GM18858 (cell line): ENCODE results near the gene ZSWIM1.
"Not testable (repeated sequence)": the region's sequence is repeated elsewhere in the genome, so short reads cannot be mapped to it uniquely, and the experiment has no call there.

Experiments used
- ATAC-seq: cut with Tn5 transposase; IDR thresholded peaks from one replicate; pipeline ENCODE4 v1.9.1; 2021; ENCODE audit not compliant: unreplicated experiment

Gene ZSWIM1

GRCh38 chr20:45853484-45853883, 27.5 kb upstream of the ZSWIM1 start:
- ATAC-seq = no peak

- peak; percentile 92 for ATAC-seq
Observed at GRCh38 chr20:45857114-45857881, 23.7 kb upstream of the ZSWIM1 start, which contains the start of the genes ACOT8 and ZSWIM3. Gene ACOT8 (minus strand): TSS chr20:45857392. CDS start chr20:45857315, 77 bp downstream. Gene ZSWIM3 (plus strand): TSS chr20:45857614. CDS start chr20:45857826, 212 bp downstream.

- no peak for ATAC-seq
Observed at GRCh38 chr20:45857882-45858216, 23.2 kb upstream of the ZSWIM1 start.

- ATAC-seq = no peak
Observed at GRCh38 chr20:45859916-45860315, 21.1 kb upstream of the ZSWIM1 start.

GRCh38 chr20:45860560-45861220, 20.3 kb upstream of the ZSWIM1 start:
- ATAC-seq = no peak

GRCh38 chr20:45861221-45862075, 19.6 kb upstream of the ZSWIM1 start:
- ATAC-seq = no peak

DNA sequence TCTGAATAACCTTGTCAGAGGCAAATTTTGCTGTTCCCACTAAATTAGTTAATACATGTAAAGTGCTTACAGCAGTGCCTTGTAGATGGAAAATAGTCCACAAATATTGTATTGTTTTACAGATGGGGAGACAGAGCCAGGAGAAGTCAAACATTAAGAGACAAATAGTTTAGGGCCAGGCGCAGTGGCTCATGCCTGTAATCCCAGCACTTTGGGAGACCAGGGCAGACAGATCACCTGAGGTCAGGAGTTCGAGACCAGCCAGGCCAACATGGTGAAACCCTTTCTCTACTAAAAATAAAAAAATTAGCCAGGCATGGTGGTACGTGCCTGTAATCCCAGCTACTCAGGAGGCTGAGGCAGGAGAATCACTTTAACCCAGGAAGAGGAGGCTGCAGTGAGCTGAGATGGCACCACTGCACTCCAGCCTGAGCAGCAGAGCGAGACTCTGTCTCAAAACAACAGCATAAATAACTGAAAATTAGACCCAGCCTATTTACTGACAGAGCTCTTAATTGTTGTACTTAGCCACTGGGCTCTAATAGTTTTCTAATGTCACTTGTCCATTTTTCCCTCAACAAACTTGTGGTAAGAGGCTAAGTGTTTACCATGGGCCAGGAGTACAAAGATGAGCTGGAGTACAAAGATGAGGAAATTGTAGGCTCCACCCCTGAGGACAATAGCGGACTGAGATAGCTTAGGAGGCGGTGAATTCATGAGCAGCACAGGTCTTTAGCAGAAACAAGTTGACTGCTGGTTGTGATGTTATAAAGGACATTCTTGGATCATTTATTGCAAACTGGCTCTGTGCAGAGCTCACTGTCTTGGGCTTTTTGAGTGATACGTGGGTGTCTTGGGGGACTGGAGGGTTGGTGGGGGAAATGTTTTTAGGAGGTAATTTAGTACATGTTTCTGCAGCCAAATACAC, 17.2 kb upstream of the ZSWIM1 start:
- no peak for ATAC-seq

DNA sequence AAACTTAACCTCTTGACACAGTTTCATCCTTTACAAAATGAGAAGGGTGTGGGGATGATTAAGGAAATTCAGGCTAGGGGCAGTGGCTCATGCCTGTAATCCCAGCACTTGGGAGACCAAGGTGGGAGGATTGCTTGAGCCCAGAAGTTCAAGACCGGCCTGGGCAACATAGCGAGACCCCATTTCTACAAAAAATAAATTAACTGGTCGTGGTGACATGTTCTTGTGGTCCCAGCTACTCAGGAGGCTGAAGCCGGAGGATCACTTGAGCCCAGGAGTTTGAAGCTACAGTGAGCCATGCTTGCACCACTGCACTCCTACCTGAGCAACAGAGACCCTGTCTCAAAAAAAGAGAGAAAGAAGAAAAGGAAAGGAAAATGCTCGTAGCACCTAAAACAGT, 14.6 kb upstream of the ZSWIM1 start:
- no peak for ATAC-seq

DNA sequence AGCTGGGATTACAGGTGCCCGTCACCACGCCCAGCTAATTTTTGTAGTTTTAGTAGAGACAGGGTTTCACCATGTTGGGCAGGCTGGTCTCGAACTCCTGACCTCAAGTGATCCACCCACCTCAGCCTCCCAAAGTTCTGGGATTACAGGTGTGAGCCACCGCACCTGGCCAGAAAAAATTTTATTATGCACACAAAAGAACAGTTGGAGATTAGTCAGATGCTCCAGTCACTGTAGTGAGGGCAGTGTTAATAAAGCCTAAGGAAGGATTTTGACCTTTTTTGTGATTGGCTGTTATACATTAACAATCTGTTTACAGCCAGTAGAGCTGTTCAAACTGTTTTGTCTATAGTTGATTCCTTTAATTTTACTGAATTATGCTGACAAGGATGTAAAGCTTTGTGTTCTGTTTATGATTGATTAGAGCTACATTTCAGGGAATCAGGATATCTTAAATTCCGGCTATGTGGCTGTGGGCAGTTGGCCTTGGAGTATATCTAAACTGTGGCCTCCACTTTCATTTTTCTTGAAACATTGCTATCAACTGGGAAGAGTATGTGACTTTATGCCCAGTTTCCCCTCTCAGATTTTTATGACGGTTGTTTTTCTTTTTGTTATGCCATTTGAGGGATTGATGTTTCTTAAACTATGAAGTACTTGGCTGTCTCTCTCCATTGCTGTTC, 13.8 kb upstream of the ZSWIM1 start:
- ATAC-seq = no peak

GRCh38 chr20:45867819-45868176, 13.2 kb upstream of the ZSWIM1 start:
- ATAC-seq = no peak

- no peak for ATAC-seq
Observed at GRCh38 chr20:45872626-45873025, 8.4 kb upstream of the ZSWIM1 start.

GRCh38 chr20:45873409-45874103, 7.5 kb upstream of the ZSWIM1 start:
- no peak for ATAC-seq

GRCh38 chr20:45874104-45874481, 6.9 kb upstream of the ZSWIM1 start:
- not testable (repeated sequence) for ATAC-seq

DNA sequence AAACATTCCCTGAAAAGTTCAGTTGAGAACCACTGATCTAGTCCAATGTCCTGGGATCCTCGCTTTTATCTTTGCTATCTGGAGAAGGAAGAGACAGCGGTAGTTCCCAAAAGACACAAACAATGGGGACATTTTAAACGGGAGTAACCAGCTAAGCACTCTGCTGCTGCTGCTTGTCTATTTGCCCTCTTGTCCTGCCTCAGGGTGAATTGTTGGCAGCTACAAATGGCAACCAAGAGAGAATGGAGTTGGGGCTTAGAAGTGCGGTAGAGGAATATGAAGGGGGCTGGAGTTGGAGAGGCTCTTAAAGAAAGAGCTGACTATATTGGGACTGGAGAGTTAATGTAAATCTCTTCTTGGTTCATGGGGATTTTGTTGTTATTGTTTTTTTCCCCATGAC, 6.5 kb upstream of the ZSWIM1 start:
- ATAC-seq = no peak

- no peak for ATAC-seq
Observed at GRCh38 chr20:45878076-45878761, 2.8 kb upstream of the ZSWIM1 start.

GRCh38 chr20:45882469-45883099, 1.6 kb downstream of the ZSWIM1 start:
- ATAC-seq = no peak

GRCh38 chr20:45883100-45883469, 2.1 kb downstream of the ZSWIM1 start:
- no peak for ATAC-seq

- ATAC-seq = no peak
Observed at GRCh38 chr20:45886590-45887345, 5.7 kb downstream of the ZSWIM1 start.
